Activated gamma-delta T cell treated with Interleukin-2 at 50 U/mL for 16 hours (primary cell): ENCODE measurements around the gene ZNF438.
"Not testable (repeated sequence)": the region's sequence is repeated elsewhere in the genome, so short reads cannot be mapped to it uniquely, and the experiment has no call there.

Experiments used
- DNase-seq: peaks from one replicate; pipeline ENCODE4 v3.0.0-alpha.2; 2020

Gene ZNF438

GRCh38 chr10:31042670-31043069 is 11.0 kb upstream of the ZNF438 start:
- no peak for DNase-seq

GRCh38 chr10:31041011-31041410 is 9.3 kb upstream of the ZNF438 start:
- DNase-seq, result no peak

- DNase-seq, result not testable (repeated sequence)
Observed at GRCh38 chr10:31039006-31039405, 7.3 kb upstream of the ZNF438 start.

- no peak for DNase-seq
Observed at GRCh38 chr10:31037749-31038148, 6.1 kb upstream of the ZNF438 start.

GRCh38 chr10:31036209-31036608 is 4.5 kb upstream of the ZNF438 start:
- no peak for DNase-seq

- no peak for DNase-seq
Observed at GRCh38 chr10:31035266-31035798, 3.7 kb upstream of the ZNF438 start.

- DNase-seq, result no peak
Observed at GRCh38 chr10:31034098-31034909, 2.6 kb upstream of the ZNF438 start.

GRCh38 chr10:31033147-31033546 is 1.5 kb upstream of the ZNF438 start:
- no peak for DNase-seq

GRCh38 chr10:31032258-31033132 is 830 bp upstream of the ZNF438 start:
- DNase-seq, result peak; percentile 91

GRCh38 chr10:31031205-31031557 is 484 bp downstream of the ZNF438 start:
- no peak for DNase-seq

- DNase-seq, result no peak
Observed at GRCh38 chr10:31030800-31031199, 865 bp downstream of the ZNF438 start.

- DNase-seq, result no peak
Observed at GRCh38 chr10:31030260-31030659, 1.4 kb downstream of the ZNF438 start.

GRCh38 chr10:31028081-31028480 is 3.6 kb downstream of the ZNF438 start:
- no peak for DNase-seq

GRCh38 chr10:31026279-31026678 is 5.4 kb downstream of the ZNF438 start:
- DNase-seq, result not testable (repeated sequence)

GRCh38 chr10:31025142-31025541 is 6.5 kb downstream of the ZNF438 start:
- no peak for DNase-seq

GRCh38 chr10:31023558-31023957 is 8.1 kb downstream of the ZNF438 start:
- DNase-seq, result no peak

GRCh38 chr10:31020209-31020608 is 11.5 kb downstream of the ZNF438 start:
- DNase-seq, result no peak

- no peak for DNase-seq
Observed at GRCh38 chr10:31018962-31019361, 12.7 kb downstream of the ZNF438 start.

- DNase-seq, result no peak
Observed at GRCh38 chr10:31018356-31018750, 13.3 kb downstream of the ZNF438 start.

- no peak for DNase-seq
Observed at GRCh38 chr10:31017534-31018355, 13.9 kb downstream of the ZNF438 start.

- no peak for DNase-seq
Observed at GRCh38 chr10:31014161-31014875, 17.3 kb downstream of the ZNF438 start.

- no peak for DNase-seq
Observed at GRCh38 chr10:31013331-31013730, 18.3 kb downstream of the ZNF438 start.
